SIG-M5 treated with dmso at 0.1 percent for 504 hours (cell line): ENCODE measurements around the gene EHD2.

Source experiments
- DNase-seq: peaks from one replicate; lab custom pipeline; 2025; ENCODE audit not compliant: unreplicated experiment; lab: John Stamatoyannopoulos, UW

Gene EHD2

DNA sequence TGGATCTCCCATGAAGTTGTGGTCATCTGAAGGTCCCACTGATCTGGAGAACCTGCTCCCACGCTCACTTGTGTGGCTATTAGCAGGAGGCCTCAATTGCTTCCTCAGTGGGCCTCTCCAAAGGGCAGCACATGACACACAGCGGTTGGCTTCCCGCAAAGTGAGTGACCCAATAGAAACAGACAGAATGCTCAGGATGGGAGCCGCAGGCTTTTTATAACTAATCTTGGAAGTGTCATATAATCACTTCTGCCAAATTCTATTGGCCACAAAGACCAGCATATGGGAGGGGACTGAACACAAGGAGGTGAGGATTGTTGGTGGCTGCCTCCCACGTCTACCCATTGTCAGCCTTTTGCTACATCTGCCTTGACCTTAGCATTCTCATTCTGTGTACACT is 22.1 kb upstream of the EHD2 start:
- DNase-seq = no peak

DNA sequence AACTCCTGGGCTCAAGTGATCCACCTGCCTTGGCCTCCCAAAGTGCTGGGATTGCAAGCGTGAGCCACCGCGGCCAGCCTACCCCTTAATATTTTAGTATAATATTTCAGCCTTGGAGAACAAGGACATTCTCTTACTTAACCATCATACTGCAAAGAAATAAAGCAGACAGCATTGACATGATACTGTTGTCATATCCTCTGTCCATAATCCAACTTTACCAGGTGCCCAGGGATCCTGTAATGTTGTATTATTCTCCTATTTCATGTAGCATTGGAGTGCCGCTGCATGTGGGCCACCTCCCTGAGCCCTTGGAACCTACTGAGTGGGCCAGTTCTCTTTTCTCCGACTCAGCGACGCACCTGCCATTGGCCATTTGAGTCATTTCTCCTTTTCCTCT is 21.4 kb upstream of the EHD2 start:
- DNase-seq = no peak

DNA sequence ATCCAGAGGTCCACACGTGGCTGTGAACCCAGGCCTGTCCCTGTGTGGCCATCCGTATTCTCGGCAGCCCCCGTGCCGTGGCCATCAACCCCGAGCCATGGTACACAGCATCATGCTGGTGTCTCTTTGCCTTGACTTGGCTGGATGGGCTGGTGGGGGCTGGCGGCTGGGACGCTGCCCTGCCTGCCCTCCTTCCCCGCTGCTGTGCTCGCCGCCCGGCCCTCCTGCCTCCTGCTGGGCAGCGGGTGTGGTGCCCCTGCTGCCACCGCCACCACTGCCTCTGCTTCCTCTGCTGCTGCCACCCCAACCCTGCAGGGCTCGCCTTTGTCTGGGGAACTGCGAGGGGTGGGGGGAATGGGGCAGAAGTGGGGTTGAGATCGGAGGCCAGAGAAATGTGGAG is 19.7 kb upstream of the EHD2 start:
- DNase-seq = no peak

DNA sequence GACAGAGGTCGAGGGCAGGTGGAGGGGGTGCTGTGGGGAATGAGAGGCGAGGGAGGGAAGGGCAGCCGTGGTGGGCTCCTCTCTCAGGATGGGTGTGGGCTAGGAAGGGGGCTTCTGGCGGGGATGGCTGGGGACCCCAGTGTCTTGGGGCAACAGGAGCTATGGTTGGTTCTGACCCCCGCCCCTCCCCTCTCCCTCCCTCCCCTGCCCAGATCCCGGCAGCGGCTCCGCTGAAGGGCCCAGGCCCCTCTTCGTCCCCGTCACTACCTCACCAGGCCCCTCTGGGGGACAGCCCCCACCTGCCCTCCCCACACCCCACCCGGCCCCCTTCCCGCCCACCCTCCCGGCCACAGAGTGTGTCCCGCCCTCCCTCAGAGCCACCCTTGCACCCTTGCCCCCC is 19.3 kb upstream of the EHD2 start:
- DNase-seq = no peak

- no peak for DNase-seq
These were observed 18.6 kb upstream of the EHD2 start for GRCh38 chr19:47694466-47695273.

DNA sequence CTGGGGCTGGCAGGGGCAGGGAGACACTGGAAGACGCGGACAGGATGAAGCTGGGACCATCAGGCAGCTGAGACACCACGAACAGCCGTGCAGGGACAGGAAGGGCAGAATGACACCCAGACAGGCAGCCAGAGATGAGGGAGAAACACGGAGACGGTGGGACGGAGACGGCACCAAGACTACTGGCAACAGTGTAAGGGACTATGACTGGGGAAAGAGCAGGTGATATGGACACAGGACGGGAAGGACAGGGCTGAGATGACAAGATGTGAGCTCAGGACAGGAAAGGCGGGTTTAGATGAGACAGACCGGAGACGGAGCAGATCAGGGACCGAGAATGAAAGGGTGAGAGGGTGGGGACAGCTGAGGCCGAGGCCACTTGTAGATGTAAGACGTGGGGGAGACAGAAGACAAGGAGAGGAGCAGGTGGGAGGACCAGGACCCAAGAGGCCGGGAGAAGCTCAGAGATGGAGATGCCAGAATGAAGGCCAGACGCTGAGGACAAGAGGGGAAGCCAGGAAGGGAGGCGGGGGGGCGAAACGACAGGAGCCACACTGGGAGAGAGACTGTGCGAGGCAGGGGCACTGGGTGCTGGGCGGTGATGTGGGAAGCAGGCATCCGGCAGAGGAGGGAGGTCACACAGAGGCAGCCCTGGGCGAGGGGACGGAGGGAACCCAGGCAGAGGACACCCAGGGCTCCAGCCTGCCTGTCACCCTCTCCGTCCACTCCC is 17.5 kb upstream of the EHD2 start:
- DNase-seq = no peak

DNA sequence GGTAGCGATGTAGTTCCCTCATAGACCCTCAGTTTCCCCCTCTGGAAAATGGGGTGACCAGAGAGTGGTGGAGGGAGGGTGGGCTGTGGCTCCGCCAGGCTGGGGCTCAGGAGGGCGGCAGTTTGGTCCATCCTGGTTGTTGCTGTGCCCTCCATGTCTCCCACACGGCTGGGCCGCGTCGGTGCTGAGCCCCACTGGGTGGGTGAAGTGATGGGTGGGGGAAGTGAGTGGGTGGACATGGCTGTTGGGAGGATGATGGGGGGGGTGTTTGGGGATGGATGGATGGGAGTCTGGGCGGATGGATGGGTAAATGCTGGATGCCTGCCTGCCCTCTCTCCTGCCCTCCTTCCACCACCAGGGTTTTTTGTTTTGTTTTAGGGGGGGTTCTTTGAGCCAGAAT is 16.6 kb upstream of the EHD2 start:
- DNase-seq = no peak

DNA sequence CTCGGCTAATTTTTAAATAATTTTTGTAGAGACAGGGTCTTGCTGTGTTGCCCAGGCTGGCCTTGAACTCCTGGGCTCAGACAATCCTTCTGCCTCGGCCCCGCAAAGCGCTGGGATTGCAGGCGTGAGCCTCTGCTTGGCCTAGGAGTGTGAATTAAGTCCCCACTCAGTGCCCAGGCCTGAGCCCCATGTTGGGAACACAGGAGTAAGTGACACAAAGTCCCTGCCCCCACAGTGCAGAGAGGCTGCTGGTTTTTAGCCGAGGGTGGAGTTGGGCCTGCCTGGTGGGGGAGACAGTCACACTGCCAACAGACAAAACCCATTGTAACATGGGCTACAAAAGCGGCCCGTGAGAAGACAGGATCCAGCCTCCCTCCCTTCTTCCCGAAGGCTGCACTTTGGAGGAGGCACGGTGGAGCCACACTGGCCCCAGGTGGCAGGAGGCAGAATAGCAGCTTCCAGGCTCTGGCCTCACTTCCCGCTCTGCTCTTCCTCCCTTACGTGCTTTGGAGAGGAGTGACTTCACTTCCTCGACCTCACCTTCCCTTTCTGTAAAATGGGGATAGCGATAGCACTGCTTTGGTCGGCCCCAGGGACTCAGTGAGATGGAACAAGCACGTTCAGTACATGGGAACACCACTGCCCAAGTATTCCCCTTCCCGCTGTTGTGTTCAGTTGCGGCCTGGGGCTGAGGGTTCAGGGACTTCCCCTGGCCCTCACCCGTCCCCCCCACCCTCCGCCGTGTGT is 15.2 kb upstream of the EHD2 start:
- peak; percentile 64 for DNase-seq

- no peak for DNase-seq
These were observed 14.4 kb upstream of the EHD2 start for GRCh38 chr19:47698631-47699359.

- peak; percentile 4 for DNase-seq
These were observed 13.8 kb upstream of the EHD2 start for GRCh38 chr19:47699360-47699917.

- DNase-seq = no peak
These were observed 12.1 kb upstream of the EHD2 start for GRCh38 chr19:47700934-47701716.

DNA sequence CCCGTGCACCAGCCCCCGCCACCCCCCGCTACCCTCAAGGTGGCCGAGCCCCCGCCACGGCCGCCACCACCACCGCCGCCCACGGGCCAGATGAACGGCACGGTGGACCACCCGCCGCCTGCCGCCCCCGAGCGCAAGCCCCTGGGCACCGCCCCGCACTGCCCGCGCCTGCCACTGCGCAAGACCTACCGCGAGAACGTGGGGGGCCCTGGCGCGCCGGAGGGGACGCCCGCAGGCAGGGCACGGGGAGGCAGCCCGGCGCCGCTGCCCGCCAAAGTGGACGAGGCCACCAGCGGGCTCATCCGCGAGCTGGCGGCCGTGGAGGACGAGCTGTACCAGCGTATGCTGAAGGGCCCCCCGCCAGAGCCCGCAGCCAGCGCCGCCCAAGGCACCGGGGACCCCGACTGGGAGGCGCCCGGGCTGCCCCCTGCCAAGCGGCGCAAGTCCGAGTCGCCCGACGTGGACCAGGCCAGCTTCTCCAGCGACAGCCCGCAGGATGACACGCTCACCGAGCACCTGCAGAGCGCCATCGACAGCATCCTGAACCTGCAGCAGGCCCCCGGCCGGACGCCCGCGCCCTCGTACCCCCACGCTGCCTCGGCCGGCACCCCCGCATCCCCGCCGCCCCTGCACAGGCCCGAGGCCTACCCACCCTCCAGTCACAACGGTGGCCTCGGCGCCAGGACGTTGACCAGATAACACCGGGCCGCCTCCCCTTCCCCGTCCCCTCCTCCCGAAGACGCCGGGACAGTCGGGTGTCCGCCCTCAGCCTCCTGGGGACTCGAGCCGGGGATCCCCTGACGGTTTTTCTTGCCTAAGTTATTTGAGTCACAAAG is 11.3 kb upstream of the EHD2 start:
- DNase-seq = no peak

GRCh38 chr19:47702671-47703070 is 10.6 kb upstream of the EHD2 start:
- DNase-seq = no peak

GRCh38 chr19:47703301-47703700 is 9.9 kb upstream of the EHD2 start:
- DNase-seq = no peak

GRCh38 chr19:47704024-47704423 is 9.2 kb upstream of the EHD2 start:
- DNase-seq = no peak

- DNase-seq = no peak
These were observed 8.6 kb upstream of the EHD2 start for GRCh38 chr19:47704656-47705055.

- DNase-seq = peak; percentile 65
These were observed 5.9 kb upstream of the EHD2 start for GRCh38 chr19:47707135-47707925.

- no peak for DNase-seq
These were observed 1.5 kb upstream of the EHD2 start for GRCh38 chr19:47711652-47712242.
